Measurements from ENCODE around the gene ZNF488.

ZNF488 gene

GRCh38 chr10:47381427-47382379 lies 2.4 kb downstream of the ZNF488 start:
- no peak for DNase-seq

- DNase-seq = no peak
Observed at GRCh38 chr10:47381103-47381395, 3.0 kb downstream of the ZNF488 start.

GRCh38 chr10:47380341-47381102 lies 3.6 kb downstream of the ZNF488 start:
- DNase-seq = no peak

GRCh38 chr10:47379901-47380300 lies 4.2 kb downstream of the ZNF488 start:
- no peak for DNase-seq

- DNase-seq = no peak
Observed at GRCh38 chr10:47379445-47379785, 4.7 kb downstream of the ZNF488 start.

- DNase-seq = no peak
Observed at GRCh38 chr10:47378606-47379444, 5.3 kb downstream of the ZNF488 start.

- no peak for DNase-seq
Observed at GRCh38 chr10:47378183-47378510, 5.9 kb downstream of the ZNF488 start.

- DNase-seq = no peak
Observed at GRCh38 chr10:47376522-47377220, 7.4 kb downstream of the ZNF488 start.

- no peak for DNase-seq
Observed at GRCh38 chr10:47374611-47375536, 9.2 kb downstream of the ZNF488 start.

- DNase-seq = no peak
Observed at GRCh38 chr10:47372726-47373125, 11.4 kb downstream of the ZNF488 start.

- DNase-seq = no peak
Observed at GRCh38 chr10:47371629-47372485, 12.2 kb downstream of the ZNF488 start.

- DNase-seq = no peak
Observed at GRCh38 chr10:47370878-47371277, 13.2 kb downstream of the ZNF488 start.

- DNase-seq = no peak
Observed at GRCh38 chr10:47370015-47370767, 13.9 kb downstream of the ZNF488 start.

- DNase-seq = no peak
Observed at GRCh38 chr10:47369251-47369894, 14.7 kb downstream of the ZNF488 start.

- DNase-seq = no peak
Observed at GRCh38 chr10:47368431-47369180, 15.5 kb downstream of the ZNF488 start.

- no peak for DNase-seq
Observed at GRCh38 chr10:47367646-47368045, 16.4 kb downstream of the ZNF488 start.

GRCh38 chr10:47366731-47367460 lies 17.2 kb downstream of the ZNF488 start:
- DNase-seq = no peak

GRCh38 chr10:47366181-47366631 lies 17.9 kb downstream of the ZNF488 start:
- no peak for DNase-seq
